AG04450 (cell line): ENCODE results near the gene ARHGAP15. TPM values are rescaled to one million over a fixed set of nuclear protein-coding genes. Genes with fewer than 3 reads are reported as not detected.

Experiments used
- CTCF ChIA-PET: fragments of 300-600, 350-600 bp; formaldehyde crosslinking; extraction: SDS; loops from one replicate; lab custom pipeline; 2022; ENCODE audit warnings: antibody characterized with exemption, inconsistent platforms; lab: Charles Lee
- POLR2A ChIA-PET: fragments of 350-600 bp; formaldehyde crosslinking; extraction: SDS; loops from one replicate; lab custom pipeline; 2021; ENCODE audit warnings: antibody characterized with exemption, inconsistent platforms; lab: Yijun Ruan, JAX
- DNase-seq: peaks from one replicate; pipeline ENCODE4 v3.0.0-alpha.2; 2011; ENCODE audit warnings: low read depth, low spot score
- H3K27ac ChIP-seq: one replicate; pipeline ENCODE4 v1.5.1; 2012; ENCODE audit warnings: low read depth, low read length, control low read depth
- H3K27me3 ChIP-seq: one replicate; pipeline ENCODE4 v1.6.0; 2012; ENCODE audit warnings: low read length; ENCODE audit not compliant: control insufficient read depth, insufficient read depth
- H3K4me3 ChIP-seq: 2 replicates; pipeline ENCODE4 v1.5.1; 2011; ENCODE audit warnings: mild to moderate bottlenecking, low read depth, low read length, control low read depth
- H3K9me3 ChIP-seq: 2 replicates; pipeline ENCODE4 v1.5.1; 2012; ENCODE audit warnings: low read length; ENCODE audit not compliant: control insufficient read depth, insufficient read depth
- polyA plus RNA-seq: library from polyadenylated mRNA; depleted of rRNA; stranded (reverse); fragments of >200 nt; gene quantifications from 2 replicates; pipeline ENCODE4 v1.2.3, GENCODE V29; 2011
- TF ChIP-seq, protein P1 (sequence below): IDR thresholded peaks from 2 replicates; pipeline ENCODE4 v1.5.1; 2011; ENCODE audit warnings: low read depth, low read length, control low read depth, inconsistent platforms

The ARHGAP15 gene
- polyA plus RNA-seq, 1 experiment, result not detected

DNA sequence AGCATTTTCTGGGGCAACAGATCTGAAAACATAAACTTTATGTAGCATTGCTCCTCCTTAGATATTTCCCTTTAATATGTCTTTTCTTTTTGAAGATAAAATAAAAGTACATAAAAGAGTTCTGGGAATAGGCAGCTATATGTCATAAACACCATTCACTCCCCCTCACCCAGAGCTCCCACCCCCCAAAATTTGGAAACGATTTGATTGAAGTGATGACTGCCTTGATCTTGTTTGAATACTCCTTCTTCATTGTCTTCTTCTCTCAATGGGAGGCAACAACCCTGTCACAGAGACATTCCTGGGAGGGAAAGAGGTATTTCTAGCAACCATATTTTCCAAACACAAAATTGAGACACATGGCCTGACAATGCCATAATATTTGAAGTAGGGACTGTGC is 369.3 kb downstream of the ARHGAP15 start:
- DNase-seq, result no peak
- CTCF ChIA-PET, result interaction anchor here (1.0 kb wide), 2 partner anchors 9 to 15 kb away, joined by 3 to 4 read pairs; no protein-coding TSS in a partner anchor
- no peak overlapping the region for H3K4me3 ChIP-seq
- H3K9me3 ChIP-seq, result no peaks in the 10 kb centered on the region
- H3K27me3 ChIP-seq, result no peaks in the 10 kb centered on the region
- POLR2A ChIA-PET, result no interaction called here
- H3K27ac ChIP-seq, result no peak overlapping the region
- TF ChIP-seq, protein P1, sequence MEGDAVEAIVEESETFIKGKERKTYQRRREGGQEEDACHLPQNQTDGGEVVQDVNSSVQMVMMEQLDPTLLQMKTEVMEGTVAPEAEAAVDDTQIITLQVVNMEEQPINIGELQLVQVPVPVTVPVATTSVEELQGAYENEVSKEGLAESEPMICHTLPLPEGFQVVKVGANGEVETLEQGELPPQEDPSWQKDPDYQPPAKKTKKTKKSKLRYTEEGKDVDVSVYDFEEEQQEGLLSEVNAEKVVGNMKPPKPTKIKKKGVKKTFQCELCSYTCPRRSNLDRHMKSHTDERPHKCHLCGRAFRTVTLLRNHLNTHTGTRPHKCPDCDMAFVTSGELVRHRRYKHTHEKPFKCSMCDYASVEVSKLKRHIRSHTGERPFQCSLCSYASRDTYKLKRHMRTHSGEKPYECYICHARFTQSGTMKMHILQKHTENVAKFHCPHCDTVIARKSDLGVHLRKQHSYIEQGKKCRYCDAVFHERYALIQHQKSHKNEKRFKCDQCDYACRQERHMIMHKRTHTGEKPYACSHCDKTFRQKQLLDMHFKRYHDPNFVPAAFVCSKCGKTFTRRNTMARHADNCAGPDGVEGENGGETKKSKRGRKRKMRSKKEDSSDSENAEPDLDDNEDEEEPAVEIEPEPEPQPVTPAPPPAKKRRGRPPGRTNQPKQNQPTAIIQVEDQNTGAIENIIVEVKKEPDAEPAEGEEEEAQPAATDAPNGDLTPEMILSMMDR, result no peak

DNA sequence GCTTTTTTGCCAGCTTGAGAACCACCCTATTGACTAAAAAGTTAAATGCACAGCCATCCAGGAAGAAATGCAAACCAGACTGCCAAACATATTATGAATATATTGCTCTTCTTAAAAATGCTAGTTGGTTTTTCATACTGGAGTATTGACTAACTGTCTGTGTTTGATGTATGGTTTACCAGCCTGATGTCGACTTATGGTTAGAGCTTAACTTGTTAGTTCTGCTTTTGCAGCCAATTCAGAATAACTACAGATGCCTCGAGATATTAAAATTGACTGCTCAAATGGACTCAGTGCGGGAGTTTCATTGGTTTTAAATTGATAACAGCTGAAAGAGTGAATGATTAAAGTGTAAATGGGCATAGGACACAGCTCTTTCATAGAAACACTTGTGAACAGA is 369.8 kb downstream of the ARHGAP15 start:
- POLR2A ChIA-PET, result no interaction called here
- no peak for DNase-seq
- Histone ChIP-seq H3K27me3 (no peaks in the 10 kb centered on the region), H3K9me3 (no peaks in the 10 kb centered on the region), H3K4me3 (no peak overlapping the region), H3K27ac (no peak overlapping the region)
- TF ChIP-seq, protein P1, result no peak
- CTCF ChIA-PET, result interaction anchor here (0.6 to 1.0 kb wide), 2 partner anchors 14 to 295 kb away, joined by 3 to 4 read pairs; no protein-coding TSS in a partner anchor

DNA sequence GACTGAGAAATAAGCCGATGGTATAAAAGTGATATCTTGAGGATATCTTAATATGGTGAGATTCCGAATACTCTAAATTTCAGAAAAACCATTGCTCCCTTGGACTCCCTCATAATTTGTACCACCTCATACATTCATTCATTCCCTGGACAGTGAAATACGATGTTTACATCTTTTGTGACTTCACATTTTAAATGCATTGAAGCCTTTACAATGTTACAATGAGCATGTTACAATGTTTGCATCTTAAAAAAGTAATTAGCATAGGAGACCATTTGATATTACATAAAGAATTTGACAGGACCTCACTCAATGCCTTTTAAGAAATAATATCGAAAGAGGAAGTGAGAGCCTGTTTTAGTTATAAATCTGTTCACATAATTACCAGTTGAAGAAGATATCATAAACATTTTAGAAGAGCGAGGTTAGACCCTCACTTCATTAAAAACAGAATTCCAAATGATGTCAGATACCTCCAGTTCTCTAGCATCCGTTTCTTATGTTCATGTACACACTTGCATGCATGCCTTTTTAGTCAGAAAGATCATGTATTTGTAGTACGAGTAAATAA is 372.0 kb downstream of the ARHGAP15 start:
- Histone ChIP-seq H3K27ac (no peak overlapping the region), H3K27me3 (no peaks in the 10 kb centered on the region), H3K4me3 (no peak overlapping the region), H3K9me3 (no peaks in the 10 kb centered on the region)
- CTCF ChIA-PET, result interaction anchor here (1.8 kb wide), 1 partner anchor 12 kb away, joined by 7 read pairs; no protein-coding TSS in a partner anchor
- TF ChIP-seq, protein P1, result no peak
- no peak for DNase-seq
- POLR2A ChIA-PET, result no interaction called here

DNA sequence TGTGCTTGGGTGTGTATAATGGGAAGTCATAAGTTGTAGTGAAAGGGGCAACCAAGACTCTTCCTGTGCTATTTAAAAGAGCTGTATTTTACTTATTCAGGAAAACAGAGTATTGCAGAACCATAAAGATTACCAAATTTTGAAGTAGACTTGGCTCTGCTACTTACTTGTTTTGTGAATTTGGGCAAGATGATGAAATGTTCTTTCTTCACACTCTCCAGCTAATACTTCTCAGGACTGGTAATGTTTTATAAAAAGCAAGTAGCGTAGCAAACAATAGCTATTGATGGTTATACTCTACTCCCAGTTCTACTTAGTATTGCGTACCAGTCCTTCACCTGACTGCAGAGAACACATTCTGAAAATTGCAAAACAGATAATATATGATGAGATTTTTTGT is 374.1 kb downstream of the ARHGAP15 start:
- ChIA-PET CTCF (interaction anchor here (1.2 kb wide), 1 partner anchor 10 kb away, joined by 4 read pairs; no protein-coding TSS in a partner anchor), POLR2A (no interaction called here)
- no peak for DNase-seq
- Histone ChIP-seq H3K4me3 (no peak overlapping the region), H3K9me3 (no peaks in the 10 kb centered on the region), H3K27ac (no peak overlapping the region), H3K27me3 (no peaks in the 10 kb centered on the region)
- TF ChIP-seq, protein P1, result no peak

DNA sequence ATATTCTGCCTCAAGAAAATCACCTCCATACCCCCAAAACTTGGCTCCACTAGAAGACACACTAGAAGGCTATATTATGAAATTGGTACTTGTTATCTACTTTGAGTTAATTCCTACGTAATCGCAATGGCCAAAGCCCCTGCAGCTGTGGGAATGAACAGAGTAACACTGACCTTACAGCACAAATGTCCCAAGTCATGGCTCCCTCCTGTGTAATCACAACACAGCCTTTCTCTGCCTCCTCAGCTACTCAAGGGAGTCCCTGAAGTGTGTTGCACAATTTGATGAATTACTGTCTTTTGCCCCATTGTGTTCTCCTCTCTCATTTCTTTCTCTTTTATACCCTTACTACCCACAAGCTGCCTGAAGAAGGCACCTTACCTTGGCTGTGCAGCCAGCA is 375.2 kb downstream of the ARHGAP15 start:
- TF ChIP-seq, protein P1, result no peak

More for the DNA sequence above, 375.2 kb downstream of the ARHGAP15 start:
- no peak for DNase-seq
- H3K27ac ChIP-seq, result no peak overlapping the region
- ChIA-PET CTCF (no interaction called here), POLR2A (no interaction called here)
- no peak overlapping the region for H3K4me3 ChIP-seq
- no peaks in the 10 kb centered on the region for H3K27me3 ChIP-seq
- H3K9me3 ChIP-seq, result no peaks in the 10 kb centered on the region
